Thoracic aorta (tissue), 2 donors: ENCODE results near the gene SMARCC2. TPM values are rescaled to one million over a fixed set of nuclear protein-coding genes. Genes with fewer than 3 reads are reported as not detected.

Experiments used
- ATAC-seq: fragments of 150-250 bp; one replicate; pipeline ENCODE4 v1.8.0; 2017; ENCODE audit warnings: low read depth; ENCODE audit not compliant: insufficient number of reproducible peaks, low FRiP score
- DNase-seq: peaks from one replicate; pipeline ENCODE4 v3.0.0-alpha.2; 2020; ENCODE audit warnings: low spot score
- H3K27ac ChIP-seq, 2 donors: fragments of 200-600 bp; sonication (generic); 1 replicate in 1 of 2; 2 replicates in 1 of 2; pipeline ENCODE4 v1.5.1; 2016; ENCODE audit warnings: mild to moderate bottlenecking in 2 of 2, moderate library complexity in 2 of 2
- H3K27me3 ChIP-seq: fragments of 200-600 bp; sonication (generic); replicated peaks from 2 replicates; pipeline ENCODE4 v1.6.0; 2016; ENCODE audit warnings: mild to moderate bottlenecking; ENCODE audit not compliant: insufficient read depth
- H3K36me3 ChIP-seq: fragments of 200-600 bp; sonication (generic); one replicate; pipeline ENCODE4 v1.5.1; 2016
- H3K4me1 ChIP-seq, 2 donors: fragments of 200-600 bp; sonication (generic); 1 replicate in 1 of 2; 2 replicates in 1 of 2; pipeline versions ENCODE4 v1.5.1 to v1.6.0; 2016; ENCODE audit warnings: low read depth in 2 of 2, mild to moderate bottlenecking in 1 of 2; ENCODE audit not compliant: control insufficient read depth in 1 of 2
- H3K4me3 ChIP-seq: fragments of 200-600 bp; sonication (generic); 2 replicates; pipeline ENCODE4 v1.5.1; 2016; ENCODE audit warnings: mild to moderate bottlenecking
- H3K9me3 ChIP-seq: fragments of 200-600 bp; sonication (generic); 2 replicates; pipeline ENCODE4 v1.5.1; 2016
- total RNA-seq, 2 donors: library from RNA; depleted of rRNA; stranded (reverse); fragments of >200 nt; gene quantifications; one replicate each; pipeline versions ENCODE4 v1.1.0 to v1.2.3, GENCODE V29; 2016
- TF ChIP-seq, protein P1 (sequence below): fragments of 200-600 bp; sonication (generic); IDR thresholded peaks from one replicate; pipeline ENCODE4 v1.5.1; 2019; ENCODE audit warnings: antibody characterized with exemption

SMARCC2 gene
- total RNA-seq, 2 donors from 2014 or later = 68.6 to 109 TPM

DNA sequence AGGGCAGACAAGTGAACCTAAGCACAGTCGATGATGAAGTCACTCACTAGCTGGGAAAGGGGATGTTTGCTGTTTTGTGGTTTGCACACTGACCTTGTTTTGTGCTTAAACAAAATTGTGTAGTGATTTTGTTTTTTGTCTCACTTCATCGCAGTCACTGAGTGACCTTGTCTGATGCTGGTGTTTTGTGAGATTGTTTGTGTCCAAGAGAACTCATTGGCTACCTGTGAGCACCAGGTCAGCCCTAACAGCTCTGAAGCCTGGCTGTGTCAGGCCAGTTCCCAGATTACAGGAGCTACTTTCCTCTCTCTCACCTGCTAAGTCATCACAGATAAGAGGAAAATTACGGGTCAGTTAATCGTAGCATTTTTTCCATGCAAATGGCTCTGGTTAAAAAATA, 65.2 kb downstream of the SMARCC2 start:
- DNase-seq (no peak), ATAC-seq (no peak)
- H3K4me3 ChIP-seq = no peak overlapping the region
- H3K27ac ChIP-seq = no peak overlapping the region
- no peaks in the 10 kb centered on the region for H3K9me3 ChIP-seq
- H3K27me3 ChIP-seq = no peaks in the 10 kb centered on the region
- peaks cover 13 to 32% of the 10 kb centered on the region in 2 donors for H3K4me1 ChIP-seq
- TF ChIP-seq, protein P1, sequence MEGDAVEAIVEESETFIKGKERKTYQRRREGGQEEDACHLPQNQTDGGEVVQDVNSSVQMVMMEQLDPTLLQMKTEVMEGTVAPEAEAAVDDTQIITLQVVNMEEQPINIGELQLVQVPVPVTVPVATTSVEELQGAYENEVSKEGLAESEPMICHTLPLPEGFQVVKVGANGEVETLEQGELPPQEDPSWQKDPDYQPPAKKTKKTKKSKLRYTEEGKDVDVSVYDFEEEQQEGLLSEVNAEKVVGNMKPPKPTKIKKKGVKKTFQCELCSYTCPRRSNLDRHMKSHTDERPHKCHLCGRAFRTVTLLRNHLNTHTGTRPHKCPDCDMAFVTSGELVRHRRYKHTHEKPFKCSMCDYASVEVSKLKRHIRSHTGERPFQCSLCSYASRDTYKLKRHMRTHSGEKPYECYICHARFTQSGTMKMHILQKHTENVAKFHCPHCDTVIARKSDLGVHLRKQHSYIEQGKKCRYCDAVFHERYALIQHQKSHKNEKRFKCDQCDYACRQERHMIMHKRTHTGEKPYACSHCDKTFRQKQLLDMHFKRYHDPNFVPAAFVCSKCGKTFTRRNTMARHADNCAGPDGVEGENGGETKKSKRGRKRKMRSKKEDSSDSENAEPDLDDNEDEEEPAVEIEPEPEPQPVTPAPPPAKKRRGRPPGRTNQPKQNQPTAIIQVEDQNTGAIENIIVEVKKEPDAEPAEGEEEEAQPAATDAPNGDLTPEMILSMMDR = no peak
- H3K36me3 ChIP-seq = peaks cover 12% of the 10 kb centered on the region

DNA sequence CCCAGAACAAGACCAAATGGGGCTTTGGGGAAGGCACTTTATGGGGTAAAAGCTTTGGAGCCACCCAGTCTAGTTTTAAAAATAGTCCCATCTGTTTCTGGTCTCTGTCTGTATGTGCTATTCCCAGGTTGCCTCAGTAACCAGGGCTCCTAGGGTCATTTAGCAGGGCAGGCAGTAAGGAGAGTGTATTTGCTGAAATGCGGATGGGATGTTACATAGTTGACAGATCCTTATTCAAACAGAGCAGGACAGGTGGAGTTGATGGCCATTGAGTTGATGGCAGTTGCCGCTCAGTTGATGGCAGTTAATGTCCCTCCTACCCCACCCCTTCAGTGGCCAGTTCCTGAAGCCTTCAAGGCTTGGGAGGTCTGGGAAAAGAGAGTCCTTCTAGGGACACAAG, 66.6 kb downstream of the SMARCC2 start:
- Histone ChIP-seq H3K4me1 (peaks cover 19 to 42% of the 10 kb centered on the region in 2 donors), H3K27me3 (no peaks in the 10 kb centered on the region), H3K9me3 (no peaks in the 10 kb centered on the region), H3K36me3 (peaks cover 12% of the 10 kb centered on the region), H3K27ac (no peak overlapping the region), H3K4me3 (no peak overlapping the region)
- DNase-seq (no peak), ATAC-seq (no peak)
- TF ChIP-seq, protein P1 = no peak

DNA sequence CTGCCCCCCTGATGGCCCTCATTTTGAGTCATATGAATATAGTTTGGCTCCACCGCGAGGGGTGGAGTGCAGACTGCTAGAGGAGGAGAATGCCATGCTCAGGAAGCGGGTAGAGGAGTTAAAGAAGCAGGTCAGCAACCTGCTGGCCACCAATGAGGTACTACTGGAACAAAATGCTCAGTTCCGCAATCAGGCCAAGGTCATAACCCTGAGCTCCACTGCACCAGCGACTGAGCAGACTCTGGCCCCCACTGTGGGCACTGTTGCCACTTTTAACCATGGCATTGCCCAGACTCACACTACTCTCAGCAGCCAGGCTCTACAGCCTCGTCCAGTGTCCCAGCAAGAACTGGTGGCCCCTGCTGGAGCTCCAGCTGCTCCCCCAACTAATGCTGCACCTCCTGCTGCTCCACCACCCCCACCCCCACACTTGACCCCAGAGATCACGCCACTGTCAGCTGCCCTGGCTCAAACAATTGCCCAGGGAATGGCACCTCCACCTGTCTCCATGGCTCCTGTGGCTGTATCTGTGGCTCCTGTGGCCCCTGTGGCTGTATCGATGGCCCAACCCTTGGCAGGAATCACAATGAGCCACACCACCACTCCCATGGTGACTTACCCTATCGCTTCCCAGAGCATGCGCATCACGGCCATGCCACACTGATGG, 67.9 kb downstream of the SMARCC2 start:
- no peaks in the 10 kb centered on the region for H3K27me3 ChIP-seq
- no peaks in the 10 kb centered on the region for H3K9me3 ChIP-seq
- TF ChIP-seq, protein P1 = no peak
- H3K4me1 ChIP-seq = peaks cover 9 to 31% of the 10 kb centered on the region in 2 donors
- DNase-seq (no peak), ATAC-seq (no peak)
- no peak overlapping the region for H3K27ac ChIP-seq
- H3K36me3 ChIP-seq = peaks cover 12% of the 10 kb centered on the region
- no peak overlapping the region for H3K4me3 ChIP-seq

DNA sequence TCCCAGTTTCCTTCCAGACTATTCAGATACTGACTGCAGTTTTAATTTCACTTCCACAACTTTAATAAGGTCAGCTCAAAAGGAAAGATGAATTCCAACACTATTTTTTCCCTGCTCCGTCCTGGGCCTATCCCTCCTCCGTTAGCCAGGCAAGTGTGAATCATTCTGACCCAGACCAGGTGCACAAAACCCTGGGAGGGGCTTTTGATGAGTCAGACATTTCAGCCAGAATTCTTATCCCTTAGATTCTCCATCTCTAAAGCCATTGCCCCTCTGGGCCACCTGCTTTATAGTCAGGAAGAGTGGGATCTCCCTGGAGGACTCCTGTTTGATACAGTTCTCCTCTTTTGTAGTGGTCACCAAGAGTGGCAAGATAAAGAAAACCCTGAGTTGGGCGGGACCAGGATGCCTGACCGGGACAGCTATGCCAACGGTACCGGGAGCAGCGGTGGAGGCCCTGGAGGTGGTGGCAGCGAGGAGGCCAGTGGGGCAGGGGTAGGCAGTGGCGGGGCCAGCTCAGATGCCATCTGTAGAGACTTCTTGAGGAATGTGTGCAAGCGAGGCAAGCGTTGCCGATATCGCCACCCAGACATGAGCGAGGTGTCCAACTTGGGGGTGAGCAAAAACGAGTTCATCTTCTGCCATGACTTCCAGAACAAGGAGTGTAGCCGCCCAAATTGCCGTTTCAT, 69.0 kb downstream of the SMARCC2 start:
- ATAC-seq (no peak), DNase-seq (no peak)
- Histone ChIP-seq H3K36me3 (peaks cover 12% of the 10 kb centered on the region), H3K9me3 (no peaks in the 10 kb centered on the region), H3K4me1 (peaks cover 7 to 25% of the 10 kb centered on the region in 2 donors), H3K27me3 (no peaks in the 10 kb centered on the region), H3K4me3 (no peak overlapping the region), H3K27ac (peak overlapping the region; percentile 64 to 88)
- TF ChIP-seq, protein P1 = no peak

- no peaks in the 10 kb centered on the region for H3K9me3 ChIP-seq
- peaks cover 12% of the 10 kb centered on the region for H3K36me3 ChIP-seq
- peak overlapping the region; percentile 88 to 99 for H3K27ac ChIP-seq
- DNase-seq = peak; percentile 64
- H3K4me3 ChIP-seq = peak overlapping the region; percentile 97
- H3K27me3 ChIP-seq = no peaks in the 10 kb centered on the region
- TF ChIP-seq, protein P1 = peak; percentile 75
- H3K4me1 ChIP-seq = peaks cover 7 to 27% of the 10 kb centered on the region in 2 donors
- peak; percentile 39 for ATAC-seq
Observed at GRCh38 chr12:56119361-56119796, 69.9 kb downstream of the SMARCC2 start.
